Renal pelvis (tissue), 4 donors: Measurements from ENCODE around the gene DDIT4. TPM values are rescaled to one million over a fixed set of nuclear protein-coding genes. Genes with fewer than 3 reads are reported as not detected.
"Not testable (repeated sequence)": the region's sequence is repeated elsewhere in the genome, so short reads cannot be mapped to it uniquely, and the experiment has no call there.

Experiments
- DNase-seq: peaks from one replicate; pipeline ENCODE4 v3.0.0-alpha.2; 2013
- polyA plus RNA-seq, 3 donors: library from polyadenylated mRNA; unstranded; fragments of 120-200 nt; gene quantifications; one replicate each; pipeline ENCODE4 v1.2.1, GENCODE V29; 2013; ENCODE audit not compliant: insufficient read length in 3 of 3

The DDIT4 gene
- polyA plus RNA-seq, 3 donors = 51.4 to 75.0 (median 66.2) TPM

DNA sequence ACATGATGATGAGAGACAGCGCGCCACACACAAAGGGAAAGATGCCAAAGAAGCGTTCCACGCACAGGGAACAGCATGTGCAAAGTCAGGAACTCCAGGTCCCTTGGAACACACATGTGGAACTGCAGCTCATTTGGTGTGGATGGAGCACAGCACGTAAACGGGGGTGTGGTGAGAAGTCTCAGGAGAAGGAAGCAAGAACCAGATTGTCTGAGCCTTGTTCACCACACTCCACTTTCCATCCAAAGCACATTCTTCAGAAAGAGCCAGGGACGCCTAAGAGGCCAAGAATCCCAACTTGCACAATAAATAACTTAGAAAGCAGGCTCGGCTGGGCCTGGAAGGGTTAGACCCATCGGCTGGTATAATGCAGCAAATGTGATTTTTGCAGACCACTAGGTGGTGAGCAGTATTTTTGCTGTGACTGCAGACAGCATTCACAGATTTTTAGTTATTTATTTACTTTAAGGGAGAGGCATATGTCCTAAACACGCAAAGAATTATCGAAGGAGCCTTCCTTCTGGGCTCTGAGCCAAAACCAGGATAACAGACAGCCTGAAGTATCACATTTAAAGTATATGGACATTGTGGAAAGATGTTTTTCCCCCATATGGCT, 29.8 kb upstream of the DDIT4 start:
- peak; percentile 74 for DNase-seq

DNA sequence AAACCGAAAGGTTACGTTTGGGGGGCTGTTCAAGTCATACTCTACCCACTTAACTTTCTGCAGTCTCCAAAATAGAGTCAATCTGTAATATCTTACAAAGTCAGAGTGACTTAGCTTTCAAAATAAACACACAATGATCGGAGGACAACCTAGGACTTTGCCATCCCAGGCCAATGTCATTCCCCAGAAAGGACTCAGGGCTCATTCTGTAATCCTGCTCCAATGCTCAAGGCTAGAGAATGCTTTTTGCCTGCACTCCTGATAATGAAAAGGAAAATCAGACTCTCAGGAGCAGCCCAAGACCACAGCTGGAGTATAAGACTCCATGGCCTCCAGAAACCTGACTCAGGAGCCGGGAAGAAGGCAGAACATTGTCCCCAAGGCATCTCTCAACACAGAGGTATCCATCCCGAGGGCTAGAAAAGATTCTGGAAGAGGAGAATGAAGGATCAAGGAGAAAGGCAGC, 29.1 kb upstream of the DDIT4 start:
- DNase-seq = no peak

DNA sequence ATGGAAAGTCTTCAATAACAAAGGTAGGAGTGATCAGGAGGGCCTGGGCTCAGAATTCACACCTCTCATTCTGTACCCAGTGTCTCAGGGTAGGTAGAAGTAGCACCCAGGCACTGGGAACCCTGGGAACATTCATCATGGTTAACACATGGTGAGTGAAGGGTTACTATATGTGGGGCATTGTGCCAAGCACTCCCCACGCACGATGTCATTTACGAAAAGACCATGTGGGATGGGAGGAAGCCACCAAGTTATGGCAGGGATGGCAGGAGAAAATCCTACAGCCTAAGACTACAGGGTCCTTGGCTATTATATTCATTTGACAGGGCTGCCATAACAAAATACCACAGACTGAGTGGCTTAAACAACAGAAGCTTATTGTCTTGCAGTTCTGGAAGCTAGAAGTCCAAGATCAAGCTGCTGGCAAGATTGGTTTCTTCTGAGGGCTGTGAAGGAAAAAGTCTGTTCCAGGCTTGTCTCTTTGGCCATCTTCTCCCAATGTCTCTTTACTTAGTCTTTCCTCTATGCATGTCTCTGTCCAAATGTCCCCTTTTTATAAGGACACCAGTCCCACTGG, 27.7 kb upstream of the DDIT4 start:
- no peak for DNase-seq

DNA sequence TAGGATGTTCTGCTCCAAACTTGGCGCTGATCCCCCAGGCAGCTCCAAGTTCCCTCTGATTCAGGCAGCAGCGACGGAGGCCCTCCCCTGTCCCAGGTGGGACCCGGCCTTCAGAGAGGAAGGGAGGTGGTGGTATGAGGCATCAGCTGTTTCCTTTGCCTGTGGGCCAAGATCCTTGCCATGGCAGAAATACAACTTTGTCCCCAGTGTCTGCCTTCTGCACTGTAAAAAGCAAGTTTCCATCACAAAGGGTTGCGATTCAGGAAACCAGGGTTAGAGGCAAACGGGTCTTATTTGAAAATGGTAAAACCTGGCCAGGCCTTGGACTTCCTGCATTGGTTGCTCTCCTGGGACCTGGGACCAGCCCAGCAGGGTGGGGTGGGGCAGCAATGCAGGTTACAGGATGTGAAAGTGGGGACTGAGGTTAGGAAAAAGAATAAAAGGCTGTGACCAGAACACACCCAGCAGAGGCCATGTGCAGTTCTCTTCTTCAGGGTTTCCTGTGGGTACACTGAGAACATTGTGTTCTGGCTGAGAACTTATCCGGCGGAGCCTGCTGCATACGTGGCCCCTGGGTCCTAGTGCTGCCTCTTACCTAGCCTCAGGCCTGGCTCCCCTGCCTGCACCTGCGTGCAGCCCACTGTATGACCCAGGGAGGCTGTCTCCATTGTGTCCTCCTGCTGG, 25.1 kb upstream of the DDIT4 start:
- no peak for DNase-seq

DNA sequence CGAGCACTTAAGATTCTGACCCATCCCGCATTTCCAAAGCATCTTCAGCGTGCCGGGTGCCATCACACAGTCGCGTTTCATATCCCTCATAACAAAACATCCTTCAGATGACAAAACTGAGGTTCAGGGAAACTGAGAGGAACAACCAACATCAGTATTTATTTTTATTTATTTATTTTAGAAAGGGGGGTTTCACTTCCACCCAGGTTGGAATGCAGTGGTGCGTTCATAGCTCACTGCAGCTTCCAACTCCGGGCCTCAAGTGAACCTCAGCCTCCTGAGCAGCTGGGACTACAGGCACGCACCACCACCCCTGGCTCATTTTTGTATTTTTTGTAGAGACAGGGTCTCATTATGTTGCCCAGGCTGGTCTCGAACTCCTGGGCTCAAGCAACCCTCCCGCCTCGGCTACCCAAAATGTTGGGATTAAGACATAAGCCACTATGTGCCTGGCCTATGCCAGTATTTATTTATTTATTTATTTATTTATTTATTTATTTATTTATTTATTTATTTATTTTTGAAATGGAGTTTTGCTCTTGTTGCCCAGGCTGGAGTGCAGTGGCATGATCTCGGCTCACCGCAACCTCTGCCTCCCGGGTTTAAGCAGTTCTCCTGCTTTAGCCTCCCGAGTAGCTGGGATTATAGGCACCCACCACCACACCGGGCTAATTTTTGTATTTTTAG, 24.4 kb upstream of the DDIT4 start:
- not testable (repeated sequence) for DNase-seq

DNA sequence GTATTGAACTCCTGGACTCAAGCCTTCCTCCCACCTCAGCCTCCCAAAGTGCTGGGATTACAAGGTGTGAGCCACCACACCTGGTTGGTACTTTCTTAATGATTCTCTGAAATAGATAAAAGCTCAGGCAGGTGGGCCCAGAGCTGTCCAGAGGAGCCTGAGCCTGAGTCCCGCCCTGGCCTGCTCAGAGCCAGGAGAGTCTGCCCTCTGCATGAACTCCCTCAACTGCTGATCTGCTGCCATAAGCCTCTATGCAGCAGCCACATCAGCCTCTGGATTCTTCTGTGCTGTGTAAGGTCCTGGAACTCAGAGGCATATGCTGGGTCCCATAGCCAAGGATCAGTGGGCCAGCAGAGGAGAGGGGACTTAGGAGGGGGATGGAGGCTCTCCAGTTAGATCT, 23.1 kb upstream of the DDIT4 start:
- no peak for DNase-seq

DNA sequence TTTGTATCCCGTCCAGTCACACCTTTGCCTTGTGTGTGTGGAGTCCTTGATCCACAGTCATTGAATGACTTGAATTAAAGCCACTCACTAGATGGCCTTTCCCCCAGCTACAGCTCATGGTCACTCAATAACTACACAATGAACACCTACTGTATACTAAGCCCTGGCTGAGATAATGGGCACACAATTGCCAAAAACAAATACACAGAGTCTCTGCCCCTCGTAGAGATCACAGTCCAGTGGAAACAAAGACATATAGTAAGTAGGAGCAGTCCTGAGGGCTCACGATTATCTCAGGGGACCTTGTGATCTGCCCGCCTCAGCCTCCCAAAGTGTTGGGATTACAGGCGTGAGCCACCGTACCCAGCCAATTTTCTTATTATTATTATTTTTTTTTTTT, 22.1 kb upstream of the DDIT4 start:
- DNase-seq = no peak

DNA sequence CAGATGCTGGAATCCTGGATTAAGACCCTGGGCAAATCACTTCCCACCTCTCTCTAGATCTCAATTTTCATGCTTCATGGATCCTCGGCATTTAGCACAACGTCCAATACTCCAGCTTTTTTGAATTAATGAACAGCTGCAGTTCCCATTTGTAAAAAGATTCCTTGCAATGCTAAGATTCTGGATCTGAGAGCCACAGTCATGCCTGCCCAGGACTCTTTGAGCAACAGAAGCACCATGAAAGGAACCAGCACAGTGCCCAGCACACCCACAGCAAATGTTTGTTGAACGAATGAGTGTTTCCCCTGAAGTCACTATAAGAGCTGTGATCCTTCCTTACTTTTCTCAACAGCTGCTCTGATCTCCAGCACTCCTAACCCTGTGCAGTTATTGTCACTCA, 20.8 kb upstream of the DDIT4 start:
- no peak for DNase-seq

DNA sequence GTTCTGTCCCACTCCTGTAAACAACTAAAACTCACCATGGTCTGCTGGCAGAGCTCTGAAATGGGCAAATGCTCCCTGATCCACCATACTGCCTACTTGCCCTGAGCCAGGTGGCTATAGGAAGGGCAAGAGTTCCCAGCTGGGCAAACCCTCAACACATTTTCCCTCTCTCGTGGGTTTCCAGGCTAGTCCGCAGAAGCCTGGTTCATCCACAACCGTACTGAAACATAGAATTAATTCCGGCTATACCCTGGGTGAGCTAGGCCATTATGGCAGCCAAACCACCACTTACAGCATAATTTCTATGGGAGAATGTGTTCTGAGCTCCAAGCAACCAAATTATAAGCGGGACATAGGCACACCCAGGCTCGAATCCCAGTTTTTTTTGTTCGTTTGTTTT, 20.1 kb upstream of the DDIT4 start:
- no peak for DNase-seq

DNA sequence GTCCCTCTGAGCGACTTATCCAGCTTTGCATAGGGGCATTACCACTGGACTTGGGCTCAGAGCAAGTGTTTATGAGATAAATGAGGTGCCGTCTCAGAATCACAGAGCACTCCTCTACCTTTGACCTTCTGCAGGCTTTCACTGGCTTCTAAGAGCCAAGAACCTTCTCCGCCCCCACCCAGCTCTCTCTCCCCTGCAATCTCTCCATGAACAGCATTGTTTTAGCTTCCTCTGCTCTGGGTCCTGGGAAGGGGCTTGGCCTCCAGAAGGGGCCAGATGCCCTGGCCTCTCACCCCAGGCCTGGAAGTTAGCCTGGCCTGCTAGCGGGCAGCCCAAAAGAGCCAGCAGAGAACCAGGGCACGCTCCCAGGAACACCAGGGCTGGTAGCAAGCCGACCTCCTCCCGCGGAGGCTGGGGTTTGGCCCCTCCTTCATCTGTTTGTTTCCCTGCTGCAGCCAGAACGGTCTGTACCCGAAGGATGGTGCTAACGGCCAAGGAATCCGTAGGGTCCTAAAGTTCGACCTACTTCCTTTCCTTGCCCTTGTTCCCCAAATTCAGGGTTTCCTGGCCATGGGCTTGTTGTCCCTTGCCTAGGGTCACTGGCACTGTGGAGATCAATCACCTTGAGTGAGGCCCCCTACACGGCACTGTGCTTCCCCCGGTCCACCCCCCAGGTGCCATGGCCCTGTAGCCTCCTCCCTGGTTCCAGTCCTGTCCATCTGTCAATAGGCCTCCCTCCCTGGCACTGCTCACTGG, 18.7 kb upstream of the DDIT4 start:
- DNase-seq = peak; percentile 77

DNA sequence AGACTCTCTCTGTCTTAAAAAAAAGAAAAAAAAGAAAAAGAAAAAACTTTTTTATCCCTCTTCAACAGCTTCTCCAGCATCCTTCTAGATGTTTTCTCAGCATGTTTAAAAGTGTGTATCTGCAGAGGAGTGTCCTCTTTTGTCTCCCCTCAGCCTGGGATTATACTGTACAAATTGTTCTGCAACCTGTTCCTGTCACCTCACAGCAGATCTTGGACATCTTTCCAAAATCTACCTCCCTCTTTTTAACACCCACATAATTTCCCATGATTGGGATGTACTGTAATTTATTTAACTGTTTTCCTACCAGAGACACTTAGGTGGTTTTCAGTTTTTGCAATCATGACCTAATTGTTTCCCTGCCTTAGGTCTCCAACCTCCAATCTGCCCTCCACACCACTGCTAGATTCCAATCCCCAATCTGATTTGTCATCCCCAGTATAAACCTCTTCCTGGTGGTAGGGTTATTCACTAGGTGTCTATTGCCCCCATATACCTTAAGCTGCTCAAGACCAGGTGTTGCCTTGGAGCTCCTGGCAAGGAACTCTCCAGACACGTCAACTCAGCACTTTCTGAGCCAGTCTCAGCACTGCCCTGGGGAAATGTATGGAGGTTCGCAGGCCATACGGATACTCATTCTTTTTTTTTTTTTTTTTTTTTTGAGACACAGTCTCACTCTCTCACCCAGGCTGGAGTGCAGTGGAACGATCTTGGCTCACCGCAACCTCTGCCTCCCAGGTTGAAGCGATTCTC, 17.6 kb upstream of the DDIT4 start:
- no peak for DNase-seq

DNA sequence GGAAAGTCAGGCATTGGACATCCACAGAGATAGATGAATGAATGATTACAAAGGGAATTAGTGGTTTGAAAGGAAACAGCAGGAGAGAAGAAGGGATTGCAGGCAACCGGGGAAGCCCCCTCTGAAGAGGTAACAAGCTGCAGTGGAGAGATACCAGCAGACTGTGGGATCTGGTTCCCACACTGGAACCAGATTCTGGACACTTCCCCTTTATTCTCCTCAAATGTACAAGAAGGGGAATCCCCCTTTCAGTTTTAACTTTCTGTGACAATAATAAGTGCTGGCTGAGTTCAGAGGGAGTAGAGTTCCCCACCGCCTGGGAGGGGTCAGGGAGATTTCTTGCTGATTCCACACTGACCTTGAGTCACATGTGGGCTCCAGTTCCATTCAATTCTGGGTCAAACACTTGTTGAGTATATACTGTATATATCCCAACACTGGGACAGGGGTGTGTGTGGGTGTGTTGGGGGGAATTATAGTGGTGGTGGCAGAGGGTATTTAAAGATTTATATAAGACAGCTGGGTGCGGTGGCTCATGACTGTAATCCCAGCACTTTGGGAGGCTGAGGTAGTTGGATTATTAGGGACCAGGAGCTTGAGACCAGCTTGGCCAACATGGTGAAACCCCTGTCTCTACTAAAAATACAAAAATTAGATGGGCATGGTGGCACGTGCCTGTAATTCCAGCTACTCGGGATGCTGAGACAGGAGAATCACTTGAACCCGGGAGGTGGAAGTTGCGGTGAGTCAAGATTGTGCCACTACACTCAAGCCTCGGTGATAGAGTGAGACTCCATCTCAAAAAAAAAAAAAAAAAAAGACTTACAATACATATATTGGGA, 16.5 kb upstream of the DDIT4 start:
- no peak for DNase-seq

DNA sequence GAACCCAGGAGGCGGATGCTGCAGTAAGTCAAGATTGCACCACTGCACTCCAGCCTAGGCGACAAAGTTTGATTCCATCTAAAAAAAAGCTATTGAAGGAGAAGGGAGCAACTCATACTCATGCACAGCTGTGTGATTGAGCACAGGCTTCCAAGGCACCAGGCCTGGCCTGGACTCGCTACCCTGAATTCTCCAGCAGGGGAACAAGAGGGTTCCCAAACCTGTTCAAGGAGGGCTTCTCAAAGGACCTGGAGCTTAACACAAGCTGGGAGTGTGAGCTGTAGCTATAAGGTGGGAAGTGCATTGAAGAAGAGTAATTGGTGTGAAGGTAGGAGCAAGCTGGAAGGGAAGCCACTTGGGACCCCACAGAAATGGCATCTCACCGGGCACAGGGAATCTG, 15.1 kb upstream of the DDIT4 start:
- DNase-seq = no peak

DNA sequence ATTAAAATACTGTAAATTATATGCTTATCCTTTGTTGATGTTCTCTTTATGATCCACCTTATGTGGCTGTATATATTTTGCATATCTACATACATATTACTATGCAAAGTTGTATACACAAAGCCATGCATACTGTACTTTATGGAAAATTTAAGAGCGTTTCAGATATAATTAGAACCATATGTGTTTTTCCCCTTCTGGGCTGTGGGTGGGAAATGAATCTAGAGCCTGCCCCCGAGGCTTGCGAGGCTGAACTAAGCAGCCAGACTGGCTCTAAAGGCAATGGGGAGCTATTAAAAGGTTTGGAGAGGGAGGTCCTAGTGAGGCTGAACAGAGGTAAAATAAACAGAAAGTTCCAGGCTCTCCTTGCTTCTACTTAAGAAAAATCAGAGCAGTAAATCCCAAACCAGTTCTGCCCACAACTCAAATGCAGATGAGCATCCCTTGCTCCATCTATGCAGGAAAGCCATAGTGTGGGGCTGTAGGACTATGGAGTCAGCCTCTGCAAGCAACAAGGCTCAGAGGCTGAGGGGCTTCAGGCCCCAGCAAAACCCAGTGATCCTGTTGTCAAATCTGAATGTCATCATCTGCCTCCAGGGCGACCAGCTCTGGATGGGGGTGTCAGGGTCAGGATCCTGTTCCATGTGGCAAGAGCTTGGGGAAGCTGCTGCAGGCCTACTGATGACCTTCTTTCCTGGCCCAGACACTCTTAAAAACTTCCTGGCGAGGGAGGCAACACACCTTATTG, 14.1 kb upstream of the DDIT4 start:
- no peak for DNase-seq

DNA sequence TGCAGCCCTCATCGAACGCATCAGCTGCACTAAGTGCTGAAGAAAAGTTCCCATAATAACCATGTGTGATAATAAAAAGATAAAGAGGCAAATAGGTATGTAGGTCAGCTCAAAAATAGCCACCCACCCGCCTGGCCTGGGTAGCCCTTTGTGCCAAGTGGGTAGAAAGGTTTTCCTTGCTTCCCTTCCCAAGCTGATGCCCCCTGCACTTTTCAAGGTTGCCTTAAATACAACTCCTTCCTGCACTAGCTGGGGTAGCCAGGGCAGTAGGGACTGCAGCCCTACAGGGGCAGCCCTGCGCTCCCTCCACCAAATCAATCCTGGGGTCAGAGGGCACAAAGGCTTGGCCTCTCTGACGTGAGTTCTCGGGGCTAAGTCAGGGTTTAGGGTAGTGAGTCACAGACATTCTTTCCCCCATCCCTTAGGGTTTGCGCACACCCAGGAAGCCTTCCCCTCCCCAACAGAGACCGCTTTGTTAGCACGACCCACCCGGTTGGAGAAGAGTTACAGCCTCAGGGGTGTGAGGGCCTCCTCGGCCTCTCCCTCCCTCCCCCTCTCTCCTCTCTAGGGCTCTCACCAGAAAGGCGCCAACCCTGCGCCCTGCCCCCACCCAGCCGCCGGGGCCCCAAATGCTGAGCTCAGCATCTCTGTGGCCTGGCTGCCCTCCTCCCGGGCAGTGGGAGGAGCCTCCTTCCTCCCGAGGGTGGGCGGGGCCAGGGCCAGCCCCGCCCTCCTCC, 13.3 kb upstream of the DDIT4 start:
- DNase-seq = peak; percentile 94

DNA sequence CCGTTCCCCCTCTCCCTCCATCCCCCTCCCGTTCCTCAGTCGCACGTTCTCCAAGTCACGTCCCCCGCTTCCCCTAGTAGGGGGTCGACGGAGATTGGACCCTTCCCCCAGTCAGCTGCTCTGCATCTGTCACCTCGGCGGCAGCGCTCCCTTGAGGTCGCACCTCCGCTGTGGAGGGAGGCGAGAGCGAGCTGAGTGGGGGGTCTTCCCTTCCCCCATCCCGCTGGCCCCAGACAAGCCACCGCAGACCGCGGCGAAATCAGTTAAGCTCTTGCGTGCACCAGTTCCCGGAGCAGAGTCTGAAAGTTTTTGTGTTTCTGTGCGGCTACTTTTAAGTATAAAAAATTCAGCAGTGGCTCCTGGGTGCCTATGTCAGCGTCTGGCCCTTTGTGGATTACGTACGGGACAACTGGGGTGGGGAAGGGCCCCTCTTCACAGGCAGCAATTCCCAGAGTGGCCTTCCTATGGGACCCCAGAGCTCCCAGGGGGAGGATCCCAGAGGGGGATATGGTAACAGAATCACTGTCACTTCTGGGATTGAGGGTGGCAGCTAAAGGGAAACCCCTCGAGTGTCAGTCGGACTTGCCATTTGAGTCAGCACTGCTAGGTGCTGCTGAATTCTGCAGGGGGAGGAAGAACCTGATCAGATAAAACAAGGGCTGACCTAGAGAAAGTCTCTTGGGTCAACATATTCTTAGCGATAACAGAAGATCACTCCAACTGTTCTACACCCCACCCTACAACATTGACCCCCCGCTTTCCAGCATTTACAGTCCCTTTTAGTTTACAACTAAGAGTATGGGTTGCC, 12.5 kb upstream of the DDIT4 start:
- DNase-seq = no peak

DNA sequence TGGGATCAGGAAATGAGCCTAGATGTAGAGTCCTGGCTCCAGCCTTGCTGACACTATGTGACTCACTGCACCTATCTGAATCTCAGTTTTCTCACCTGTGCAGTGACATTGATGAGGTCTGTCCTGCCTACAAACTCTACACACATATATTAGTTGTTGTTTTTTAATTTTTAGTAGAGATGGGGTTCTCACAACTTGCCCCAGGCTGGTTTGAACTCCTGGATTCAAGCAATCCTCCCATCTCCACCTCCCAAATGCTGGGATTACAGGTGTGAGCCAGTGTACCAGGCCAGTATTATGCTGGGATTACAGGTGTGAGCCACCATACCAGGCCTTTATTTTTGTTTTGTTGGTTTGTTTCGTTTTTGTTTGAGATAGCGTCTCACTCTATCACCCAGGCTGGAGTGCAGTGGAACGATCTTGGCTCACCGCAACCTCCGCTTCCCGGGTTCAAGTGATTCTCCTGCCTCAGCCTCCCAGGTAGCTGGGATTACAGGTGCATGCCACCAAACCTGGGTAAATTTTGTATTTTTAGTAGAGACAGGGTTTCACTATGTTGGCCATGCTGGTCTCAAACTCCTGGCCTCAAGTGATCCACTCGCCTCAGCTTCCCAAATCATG, 11.8 kb upstream of the DDIT4 start:
- no peak for DNase-seq
